NB4 (cell line): ENCODE results near the gene PLEKHS1.

Source experiments
- CTCF ChIP-seq: IDR thresholded peaks from one replicate; pipeline ENCODE4 v1.5.1; 2012; ENCODE audit warnings: low read depth, low read length
- MYC ChIP-seq: IDR thresholded peaks from 2 replicates; pipeline ENCODE4 v1.6.1; 2011; ENCODE audit warnings: low read depth, low read length
- POLR2A ChIP-seq: IDR thresholded peaks from 2 replicates; pipeline ENCODE4 v1.6.1; 2011; ENCODE audit warnings: mild to moderate bottlenecking; ENCODE audit not compliant: insufficient read length; ENCODE audit errors: extremely low read depth
- TF ChIP-seq, protein P1 (sequence below): IDR thresholded peaks from 2 replicates; pipeline ENCODE4 v1.6.1; 2011; ENCODE audit warnings: low read depth, low read length

DNA sequence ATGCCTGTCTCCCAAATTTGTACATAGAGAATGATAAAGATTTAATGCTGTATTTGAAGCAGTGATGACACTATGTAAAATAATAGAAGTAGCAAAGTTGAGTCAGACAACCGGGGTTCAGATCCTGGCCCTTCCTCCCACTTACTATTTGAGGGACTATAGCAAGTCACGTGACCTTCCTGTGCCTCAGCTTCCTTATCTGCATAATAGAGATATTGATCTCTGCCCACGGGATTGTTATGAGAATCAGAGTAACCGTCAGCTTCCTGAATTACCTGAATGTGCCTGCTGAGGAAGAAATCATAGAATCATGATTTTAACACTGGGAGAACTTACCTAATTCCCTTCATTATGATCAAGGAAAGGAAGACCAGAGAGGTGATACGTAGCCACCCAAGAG lies 44.9 kb upstream of the PLEKHS1 start:
- TF ChIP-seq CTCF (no peak), POLR2A (no peak), MYC (no peak)
- TF ChIP-seq, protein P1, sequence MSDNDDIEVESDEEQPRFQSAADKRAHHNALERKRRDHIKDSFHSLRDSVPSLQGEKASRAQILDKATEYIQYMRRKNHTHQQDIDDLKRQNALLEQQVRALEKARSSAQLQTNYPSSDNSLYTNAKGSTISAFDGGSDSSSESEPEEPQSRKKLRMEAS: no peak
